HepG2 (cell line): ENCODE data around the gene PMM2. TPM values are rescaled to one million over a fixed set of nuclear protein-coding genes. Genes with fewer than 3 reads are reported as not detected.

Source experiments
- ARNTL ChIP-seq: sonication (generic); formaldehyde crosslinking; IDR thresholded peaks from 2 replicates; pipeline ENCODE4 v1.4.0; 2020; ENCODE audit warnings: mild to moderate bottlenecking, missing genetic modification reagents
- CBX5 ChIP-seq: sonication (generic); formaldehyde crosslinking; IDR thresholded peaks from 2 replicates; pipeline ENCODE4 v1.4.0; 2020; ENCODE audit warnings: missing genetic modification reagents, borderline replicate concordance
- KMT2A ChIP-seq: sonication (generic); formaldehyde crosslinking; IDR thresholded peaks from 2 replicates; pipeline ENCODE4 v1.4.0; 2020; ENCODE audit warnings: missing genetic modification reagents
- MAFF ChIP-seq: IDR thresholded peaks from 2 replicates; pipeline ENCODE4 v1.6.1; 2011; ENCODE audit warnings: low read depth, low read length, improper control_type of control experiment
- SOX5 ChIP-seq: IDR thresholded peaks from 2 replicates; pipeline ENCODE4 v1.6.1; 2016; ENCODE audit warnings: borderline replicate concordance
- ZFP36L2 ChIP-seq: sonication (generic); formaldehyde crosslinking; IDR thresholded peaks from 2 replicates; pipeline ENCODE4 v1.4.0; 2020; ENCODE audit warnings: missing genetic modification reagents
- ZFY ChIP-seq: sonication (generic); formaldehyde crosslinking; IDR thresholded peaks from 2 replicates; pipeline ENCODE4 v1.4.0; 2020; ENCODE audit warnings: missing genetic modification reagents
- ZKSCAN5 ChIP-seq: sonication (generic); formaldehyde crosslinking; IDR thresholded peaks from 2 replicates; pipeline ENCODE4 v1.5.1; 2020; ENCODE audit warnings: mild to moderate bottlenecking, missing genetic modification reagents
- ZNF343 ChIP-seq: sonication (generic); formaldehyde crosslinking; IDR thresholded peaks from 2 replicates; pipeline ENCODE4 v1.4.0; 2020; ENCODE audit warnings: mild to moderate bottlenecking, missing genetic modification reagents
- polyA plus RNA-seq, 8 experiments: library from polyadenylated mRNA; depleted of rRNA in 3 of 8; stranded (reverse) in 7 of 8; unstranded in 1 of 8; fragments of >200 nt; fragmentation: Illumina TruSeq in 4 of 8; extraction: Trizol in 4 of 8; gene quantifications; 2 replicates each; pipeline versions ENCODE4 v1.2.1 to v1.2.3, GENCODE V29; 2011 to 2016; ENCODE audit warnings: low read depth in 4 of 8, missing spikeins in 1 of 8, mixed read lengths in 1 of 8; ENCODE audit not compliant: insufficient read depth in 1 of 8
- total RNA-seq, 5 experiments: library from RNA; depleted of rRNA; stranded (reverse); fragments of >200 nt; fragmentation: Illumina TruSeq; extraction: Trizol; gene quantifications; 2 replicates each; pipeline ENCODE4 v1.2.3, GENCODE V29; 2016; ENCODE audit warnings: low read depth in 1 of 5
- TF ChIP-seq, protein P1 (sequence below): sonication (generic); formaldehyde crosslinking; IDR thresholded peaks from 2 replicates; pipeline ENCODE4 v1.9.0; 2021; ENCODE audit warnings: missing genetic modification reagents, borderline replicate concordance
- TF ChIP-seq, protein P2 (sequence below): sonication (generic); formaldehyde crosslinking; IDR thresholded peaks from 2 replicates; pipeline ENCODE4 v1.4.0; 2020; ENCODE audit warnings: missing genetic modification reagents, borderline replicate concordance
- TF ChIP-seq, protein P3 (sequence below): sonication (generic); formaldehyde crosslinking; IDR thresholded peaks from 2 replicates; pipeline ENCODE4 v1.4.0; 2020; ENCODE audit warnings: missing genetic modification reagents
- TF ChIP-seq, protein P4 (sequence below): sonication (generic); formaldehyde crosslinking; IDR thresholded peaks from 2 replicates; pipeline ENCODE4 v1.5.1; 2020; ENCODE audit warnings: mild to moderate bottlenecking, missing genetic modification reagents, borderline replicate concordance

The PMM2 gene
- total and polyA plus RNA-seq, 2 of the 13 experiments (the other 11 are each of a cell fraction or from before 2014, with no cell fraction given): 52.2 to 93.7 TPM

DNA sequence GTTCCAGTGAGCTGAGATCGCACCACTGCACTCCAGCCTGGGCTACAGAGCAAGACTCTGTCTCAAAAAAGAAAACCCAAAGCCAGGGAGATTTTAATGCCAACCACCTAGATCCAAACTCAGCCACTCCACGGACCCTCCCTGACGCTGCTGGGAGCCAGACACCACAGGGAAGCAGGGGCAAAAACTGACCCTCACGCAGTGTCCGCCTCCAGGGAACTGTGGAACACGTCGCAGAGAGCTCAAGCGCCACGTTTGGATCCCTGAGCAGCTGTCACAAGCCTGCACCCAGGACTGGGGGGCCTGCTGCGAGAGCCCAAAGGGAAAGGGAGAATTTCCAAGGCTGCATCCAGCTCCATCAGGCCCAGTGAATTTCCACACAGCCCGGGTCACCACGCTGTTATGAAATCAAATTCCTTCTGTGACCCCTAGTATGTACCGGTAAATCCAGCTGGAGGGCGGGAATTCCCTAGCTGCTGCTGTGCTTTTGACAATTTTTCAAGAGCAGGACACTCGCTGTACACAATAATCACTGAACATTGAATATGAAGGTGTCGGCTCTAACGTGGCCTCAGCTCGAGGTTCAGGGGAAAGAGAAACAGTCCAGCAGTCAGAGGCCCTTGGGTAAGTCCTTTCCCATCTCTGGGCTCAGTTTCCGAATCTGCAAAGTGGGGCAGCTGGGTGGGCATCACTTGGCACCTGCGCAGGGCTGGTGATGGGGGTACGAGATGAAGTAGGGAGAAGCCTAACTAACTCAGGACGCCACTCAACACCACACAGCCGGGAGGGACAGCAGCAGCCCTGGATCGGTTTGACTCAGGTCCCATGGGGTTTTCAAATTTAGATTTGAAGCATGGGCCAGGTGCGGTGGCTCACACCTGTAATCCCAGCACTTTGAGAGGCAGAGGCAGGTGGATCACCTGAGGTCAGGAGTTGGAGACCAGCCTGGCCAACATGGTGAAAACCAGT, 62.6 kb downstream of the PMM2 start (continued):
- TF ChIP-seq, protein P1, sequence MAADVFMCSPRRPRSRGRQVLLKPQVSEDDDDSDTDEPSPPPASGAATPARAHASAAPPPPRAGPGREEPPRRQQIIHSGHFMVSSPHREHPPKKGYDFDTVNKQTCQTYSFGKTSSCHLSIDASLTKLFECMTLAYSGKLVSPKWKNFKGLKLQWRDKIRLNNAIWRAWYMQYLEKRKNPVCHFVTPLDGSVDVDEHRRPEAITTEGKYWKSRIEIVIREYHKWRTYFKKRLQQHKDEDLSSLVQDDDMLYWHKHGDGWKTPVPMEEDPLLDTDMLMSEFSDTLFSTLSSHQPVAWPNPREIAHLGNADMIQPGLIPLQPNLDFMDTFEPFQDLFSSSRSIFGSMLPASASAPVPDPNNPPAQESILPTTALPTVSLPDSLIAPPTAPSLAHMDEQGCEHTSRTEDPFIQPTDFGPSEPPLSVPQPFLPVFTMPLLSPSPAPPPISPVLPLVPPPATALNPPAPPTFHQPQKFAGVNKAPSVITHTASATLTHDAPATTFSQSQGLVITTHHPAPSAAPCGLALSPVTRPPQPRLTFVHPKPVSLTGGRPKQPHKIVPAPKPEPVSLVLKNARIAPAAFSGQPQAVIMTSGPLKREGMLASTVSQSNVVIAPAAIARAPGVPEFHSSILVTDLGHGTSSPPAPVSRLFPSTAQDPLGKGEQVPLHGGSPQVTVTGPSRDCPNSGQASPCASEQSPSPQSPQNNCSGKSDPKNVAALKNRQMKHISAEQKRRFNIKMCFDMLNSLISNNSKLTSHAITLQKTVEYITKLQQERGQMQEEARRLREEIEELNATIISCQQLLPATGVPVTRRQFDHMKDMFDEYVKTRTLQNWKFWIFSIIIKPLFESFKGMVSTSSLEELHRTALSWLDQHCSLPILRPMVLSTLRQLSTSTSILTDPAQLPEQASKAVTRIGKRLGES (CRISPR knock-in tag): no peak
- TF ChIP-seq MAFF (no peak), CBX5 (peak; percentile 59; the same call in 1 of the 2 replicates), ZNF343 (CRISPR knock-in tag) (no peak; the same call in 1 of the 2 replicates), KMT2A (CRISPR knock-in tag) (peak; percentile 75), SOX5 (CRISPR knock-in tag) (peak; percentile 87), ZFY (CRISPR knock-in tag) (peak; percentile 73), ZKSCAN5 (CRISPR knock-in tag) (0 out of 2 replicates have a peak, but pooled peaks have one; percentile 13), ARNTL (no peak; the same call in 1 of the 2 replicates), ZFP36L2 (CRISPR knock-in tag) (no peak)
- TF ChIP-seq, protein P2, sequence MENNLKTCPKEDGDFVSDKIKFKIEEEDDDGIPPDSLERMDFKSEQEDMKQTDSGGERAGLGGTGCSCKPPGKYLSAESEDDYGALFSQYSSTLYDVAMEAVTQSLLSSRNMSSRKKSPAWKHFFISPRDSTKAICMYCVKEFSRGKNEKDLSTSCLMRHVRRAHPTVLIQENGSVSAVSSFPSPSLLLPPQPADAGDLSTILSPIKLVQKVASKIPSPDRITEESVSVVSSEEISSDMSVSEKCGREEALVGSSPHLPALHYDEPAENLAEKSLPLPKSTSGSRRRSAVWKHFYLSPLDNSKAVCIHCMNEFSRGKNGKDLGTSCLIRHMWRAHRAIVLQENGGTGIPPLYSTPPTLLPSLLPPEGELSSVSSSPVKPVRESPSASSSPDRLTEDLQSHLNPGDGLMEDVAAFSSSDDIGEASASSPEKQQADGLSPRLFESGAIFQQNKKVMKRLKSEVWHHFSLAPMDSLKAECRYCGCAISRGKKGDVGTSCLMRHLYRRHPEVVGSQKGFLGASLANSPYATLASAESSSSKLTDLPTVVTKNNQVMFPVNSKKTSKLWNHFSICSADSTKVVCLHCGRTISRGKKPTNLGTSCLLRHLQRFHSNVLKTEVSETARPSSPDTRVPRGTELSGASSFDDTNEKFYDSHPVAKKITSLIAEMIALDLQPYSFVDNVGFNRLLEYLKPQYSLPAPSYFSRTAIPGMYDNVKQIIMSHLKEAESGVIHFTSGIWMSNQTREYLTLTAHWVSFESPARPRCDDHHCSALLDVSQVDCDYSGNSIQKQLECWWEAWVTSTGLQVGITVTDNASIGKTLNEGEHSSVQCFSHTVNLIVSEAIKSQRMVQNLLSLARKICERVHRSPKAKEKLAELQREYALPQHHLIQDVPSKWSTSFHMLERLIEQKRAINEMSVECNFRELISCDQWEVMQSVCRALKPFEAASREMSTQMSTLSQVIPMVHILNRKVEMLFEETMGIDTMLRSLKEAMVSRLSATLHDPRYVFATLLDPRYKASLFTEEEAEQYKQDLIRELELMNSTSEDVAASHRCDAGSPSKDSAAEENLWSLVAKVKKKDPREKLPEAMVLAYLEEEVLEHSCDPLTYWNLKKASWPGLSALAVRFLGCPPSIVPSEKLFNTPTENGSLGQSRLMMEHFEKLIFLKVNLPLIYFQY (CRISPR knock-in tag): peak; percentile 91
- TF ChIP-seq, protein P3, sequence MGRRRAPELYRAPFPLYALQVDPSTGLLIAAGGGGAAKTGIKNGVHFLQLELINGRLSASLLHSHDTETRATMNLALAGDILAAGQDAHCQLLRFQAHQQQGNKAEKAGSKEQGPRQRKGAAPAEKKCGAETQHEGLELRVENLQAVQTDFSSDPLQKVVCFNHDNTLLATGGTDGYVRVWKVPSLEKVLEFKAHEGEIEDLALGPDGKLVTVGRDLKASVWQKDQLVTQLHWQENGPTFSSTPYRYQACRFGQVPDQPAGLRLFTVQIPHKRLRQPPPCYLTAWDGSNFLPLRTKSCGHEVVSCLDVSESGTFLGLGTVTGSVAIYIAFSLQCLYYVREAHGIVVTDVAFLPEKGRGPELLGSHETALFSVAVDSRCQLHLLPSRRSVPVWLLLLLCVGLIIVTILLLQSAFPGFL (CRISPR knock-in tag): no peak
- TF ChIP-seq, protein P4, sequence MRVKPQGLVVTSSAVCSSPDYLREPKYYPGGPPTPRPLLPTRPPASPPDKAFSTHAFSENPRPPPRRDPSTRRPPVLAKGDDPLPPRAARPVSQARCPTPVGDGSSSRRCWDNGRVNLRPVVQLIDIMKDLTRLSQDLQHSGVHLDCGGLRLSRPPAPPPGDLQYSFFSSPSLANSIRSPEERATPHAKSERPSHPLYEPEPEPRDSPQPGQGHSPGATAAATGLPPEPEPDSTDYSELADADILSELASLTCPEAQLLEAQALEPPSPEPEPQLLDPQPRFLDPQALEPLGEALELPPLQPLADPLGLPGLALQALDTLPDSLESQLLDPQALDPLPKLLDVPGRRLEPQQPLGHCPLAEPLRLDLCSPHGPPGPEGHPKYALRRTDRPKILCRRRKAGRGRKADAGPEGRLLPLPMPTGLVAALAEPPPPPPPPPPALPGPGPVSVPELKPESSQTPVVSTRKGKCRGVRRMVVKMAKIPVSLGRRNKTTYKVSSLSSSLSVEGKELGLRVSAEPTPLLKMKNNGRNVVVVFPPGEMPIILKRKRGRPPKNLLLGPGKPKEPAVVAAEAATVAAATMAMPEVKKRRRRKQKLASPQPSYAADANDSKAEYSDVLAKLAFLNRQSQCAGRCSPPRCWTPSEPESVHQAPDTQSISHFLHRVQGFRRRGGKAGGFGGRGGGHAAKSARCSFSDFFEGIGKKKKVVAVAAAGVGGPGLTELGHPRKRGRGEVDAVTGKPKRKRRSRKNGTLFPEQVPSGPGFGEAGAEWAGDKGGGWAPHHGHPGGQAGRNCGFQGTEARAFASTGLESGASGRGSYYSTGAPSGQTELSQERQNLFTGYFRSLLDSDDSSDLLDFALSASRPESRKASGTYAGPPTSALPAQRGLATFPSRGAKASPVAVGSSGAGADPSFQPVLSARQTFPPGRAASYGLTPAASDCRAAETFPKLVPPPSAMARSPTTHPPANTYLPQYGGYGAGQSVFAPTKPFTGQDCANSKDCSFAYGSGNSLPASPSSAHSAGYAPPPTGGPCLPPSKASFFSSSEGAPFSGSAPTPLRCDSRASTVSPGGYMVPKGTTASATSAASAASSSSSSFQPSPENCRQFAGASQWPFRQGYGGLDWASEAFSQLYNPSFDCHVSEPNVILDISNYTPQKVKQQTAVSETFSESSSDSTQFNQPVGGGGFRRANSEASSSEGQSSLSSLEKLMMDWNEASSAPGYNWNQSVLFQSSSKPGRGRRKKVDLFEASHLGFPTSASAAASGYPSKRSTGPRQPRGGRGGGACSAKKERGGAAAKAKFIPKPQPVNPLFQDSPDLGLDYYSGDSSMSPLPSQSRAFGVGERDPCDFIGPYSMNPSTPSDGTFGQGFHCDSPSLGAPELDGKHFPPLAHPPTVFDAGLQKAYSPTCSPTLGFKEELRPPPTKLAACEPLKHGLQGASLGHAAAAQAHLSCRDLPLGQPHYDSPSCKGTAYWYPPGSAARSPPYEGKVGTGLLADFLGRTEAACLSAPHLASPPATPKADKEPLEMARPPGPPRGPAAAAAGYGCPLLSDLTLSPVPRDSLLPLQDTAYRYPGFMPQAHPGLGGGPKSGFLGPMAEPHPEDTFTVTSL (CRISPR knock-in tag): peak; percentile 84
